ENCODE measurements around the gene RPS17. TPM values are rescaled to one million over a fixed set of nuclear protein-coding genes. Genes with fewer than 3 reads are reported as not detected.

Gene RPS17
- total RNA-seq, 1 donor from 2014 or later, result 3,589 TPM

- no peak overlapping the region for H3K4me3 ChIP-seq
- TF ChIP-seq EZH2 (IDR thresholded peaks at IDR 0.05) (no peak), EZH2phosphoT487 (IDR thresholded peaks at IDR 0.05) (no peak), CTCF (IDR thresholded peaks at IDR 0.05) (no peak)
- Mint-ChIP-seq H3K27me3 (ENCODE audit: insufficient read depth, low read depth) (peaks cover 2% of the 10 kb centered on the region), H3K4me3 (peak overlapping the region; percentile 66), H3K4me1 (peaks cover 27% of the 10 kb centered on the region), H3K9me3 (no peaks in the 10 kb centered on the region), H3K27ac (peak overlapping the region; percentile 41), H3K36me3 (no peaks in the 10 kb centered on the region)
- peaks cover 20% of the 10 kb centered on the region for H3K4me1 ChIP-seq
- no peaks in the 10 kb centered on the region for H3K79me2 ChIP-seq (ENCODE audit: low read depth)
- H3K27ac ChIP-seq, result no peak overlapping the region
- no peak overlapping the region for H3K9ac ChIP-seq
- peak overlapping the region; percentile 67 for H3K4me2 ChIP-seq
- H3K36me3 ChIP-seq, result no peaks in the 10 kb centered on the region
- H3K9me3 ChIP-seq (ENCODE audit: low read depth), result no peaks in the 10 kb centered on the region
- no peaks in the 10 kb centered on the region for H4K20me1 ChIP-seq (ENCODE audit: low read depth)
- peak overlapping the region; percentile 77 for H2AFZ ChIP-seq (replicated peaks)
- H3K27me3 ChIP-seq, result no peaks in the 10 kb centered on the region
- no peaks in the 10 kb centered on the region for H3F3A ChIP-seq (ENCODE audit: low read depth)
- no peak for DNase-seq (ENCODE audit: low spot score)
Measured at GRCh38 chr15:82572311-82572710, 32.1 kb upstream of the RPS17 start.

GRCh38 chr15:82571722-82572222 lies 31.5 kb upstream of the RPS17 start:
- Histone ChIP-seq H3K27me3 (no peaks in the 10 kb centered on the region), H3F3A (ENCODE audit: low read depth) (no peaks in the 10 kb centered on the region), H3K4me2 (peak overlapping the region; percentile 67), H3K79me2 (ENCODE audit: low read depth) (no peaks in the 10 kb centered on the region), H4K20me1 (ENCODE audit: low read depth) (no peaks in the 10 kb centered on the region), H3K9ac (no peak overlapping the region), H3K4me3 (peak overlapping the region; percentile 26), H3K27ac (no peak overlapping the region), H3K9me3 (ENCODE audit: low read depth) (no peaks in the 10 kb centered on the region), H3K4me1 (peaks cover 20% of the 10 kb centered on the region), H2AFZ (replicated peaks) (peak overlapping the region; percentile 77), H3K36me3 (no peaks in the 10 kb centered on the region)
- H3K4me3 Mint-ChIP-seq, result peak overlapping the region; percentile 79
- TF ChIP-seq EZH2phosphoT487 (IDR thresholded peaks at IDR 0.05) (no peak), EZH2 (IDR thresholded peaks at IDR 0.05) (no peak), CTCF (IDR thresholded peaks at IDR 0.05) (no peak)
- H3K4me1 Mint-ChIP-seq, result peaks cover 27% of the 10 kb centered on the region
- H3K9me3 Mint-ChIP-seq, result no peaks in the 10 kb centered on the region
- no peak overlapping the region for H3K27ac Mint-ChIP-seq
- peaks cover 2% of the 10 kb centered on the region for H3K27me3 Mint-ChIP-seq (ENCODE audit: insufficient read depth, low read depth)
- DNase-seq (ENCODE audit: low spot score), result peak; percentile 76
- no peaks in the 10 kb centered on the region for H3K36me3 Mint-ChIP-seq

GRCh38 chr15:82570721-82571508 lies 30.7 kb upstream of the RPS17 start:
- no peaks in the 10 kb centered on the region for H3K36me3 ChIP-seq
- no peaks in the 10 kb centered on the region for H3K9me3 ChIP-seq (ENCODE audit: low read depth)
- no peaks in the 10 kb centered on the region for H3F3A ChIP-seq (ENCODE audit: low read depth)
- peaks cover 20% of the 10 kb centered on the region for H3K4me1 ChIP-seq
- H3K9me3 Mint-ChIP-seq, result no peaks in the 10 kb centered on the region
- peaks cover 2% of the 10 kb centered on the region for H3K27me3 Mint-ChIP-seq (ENCODE audit: insufficient read depth, low read depth)
- H3K4me3 ChIP-seq, result peak overlapping the region; percentile 26
- H3K79me2 ChIP-seq (ENCODE audit: low read depth), result no peaks in the 10 kb centered on the region
- no peaks in the 10 kb centered on the region for H4K20me1 ChIP-seq (ENCODE audit: low read depth)
- peak; percentile 31 for DNase-seq (ENCODE audit: low spot score)
- no peak for TF ChIP-seq EZH2 (IDR thresholded peaks at IDR 0.05)
- no peak for TF ChIP-seq CTCF (IDR thresholded peaks at IDR 0.05)
- no peak for TF ChIP-seq EZH2phosphoT487 (IDR thresholded peaks at IDR 0.05)
- peak overlapping the region; percentile 42 for H3K27ac Mint-ChIP-seq
- H3K4me3 Mint-ChIP-seq, result peak overlapping the region; percentile 79
- no peak overlapping the region for H3K9ac ChIP-seq
- no peaks in the 10 kb centered on the region for H3K36me3 Mint-ChIP-seq
- no peak overlapping the region for H3K27ac ChIP-seq
- no peaks in the 10 kb centered on the region for H3K27me3 ChIP-seq
- peaks cover 27% of the 10 kb centered on the region for H3K4me1 Mint-ChIP-seq
- peak overlapping the region; percentile 77 for H2AFZ ChIP-seq (replicated peaks)
- peak overlapping the region; percentile 67 for H3K4me2 ChIP-seq
